Choroid plexus epithelial cell (primary cell): ENCODE data around the gene MAN1A1.
"Not testable (repeated sequence)": the region's sequence is repeated elsewhere in the genome, so short reads cannot be mapped to it uniquely, and the experiment has no call there.

Source experiments
- DNase-seq: peaks from one replicate; pipeline ENCODE4 v3.0.0-alpha.2; 2010; ENCODE audit warnings: low read depth
- H3K4me3 ChIP-seq: 2 replicates; pipeline ENCODE4 v1.5.1; 2011; ENCODE audit warnings: low read depth, mild to moderate bottlenecking, control low read depth, low read length, moderate library complexity
- TF ChIP-seq, protein P1 (sequence below): conservative IDR thresholded peaks from 2 replicates; pipeline ENCODE4 v1.5.1; 2011; ENCODE audit warnings: low read depth, mild to moderate bottlenecking, control low read depth, inconsistent platforms, low read length, moderate library complexity

The MAN1A1 gene

DNA sequence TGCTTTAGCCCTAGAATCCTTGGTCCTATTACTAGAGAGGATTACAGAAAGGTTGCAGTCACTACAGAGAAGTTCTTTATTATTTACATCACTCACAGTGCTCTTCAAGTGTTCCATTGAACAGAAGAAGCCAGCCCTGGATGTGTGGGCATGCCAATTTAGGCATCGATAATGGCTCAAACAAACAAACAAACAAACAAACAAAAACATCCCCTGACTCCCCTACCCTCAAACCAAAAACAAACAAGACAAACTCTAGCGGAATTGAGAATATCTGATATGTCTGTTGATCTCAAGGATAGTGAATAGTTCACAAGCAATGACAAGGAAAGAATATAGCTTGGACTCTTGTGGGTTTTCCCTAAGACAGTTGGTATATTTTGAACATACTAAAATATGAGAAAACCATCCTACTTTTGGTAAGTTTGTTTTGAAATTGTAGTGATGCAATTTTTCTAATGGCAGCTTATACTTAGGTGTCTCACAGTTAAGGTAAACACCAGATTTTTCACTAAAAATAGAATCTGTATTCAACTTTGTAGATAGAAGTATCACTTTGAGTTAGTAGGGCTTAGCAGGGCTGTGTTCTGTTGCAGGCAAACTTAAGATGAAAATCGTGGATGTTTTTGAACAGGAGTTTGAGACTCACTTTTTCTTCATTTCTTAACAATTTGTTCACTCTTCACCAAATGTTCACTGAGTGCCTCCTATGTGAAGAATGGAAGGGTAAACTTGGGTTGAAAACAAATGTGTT lies 178.3 kb downstream of the MAN1A1 start:
- no peak overlapping the region for H3K4me3 ChIP-seq
- TF ChIP-seq, protein P1, sequence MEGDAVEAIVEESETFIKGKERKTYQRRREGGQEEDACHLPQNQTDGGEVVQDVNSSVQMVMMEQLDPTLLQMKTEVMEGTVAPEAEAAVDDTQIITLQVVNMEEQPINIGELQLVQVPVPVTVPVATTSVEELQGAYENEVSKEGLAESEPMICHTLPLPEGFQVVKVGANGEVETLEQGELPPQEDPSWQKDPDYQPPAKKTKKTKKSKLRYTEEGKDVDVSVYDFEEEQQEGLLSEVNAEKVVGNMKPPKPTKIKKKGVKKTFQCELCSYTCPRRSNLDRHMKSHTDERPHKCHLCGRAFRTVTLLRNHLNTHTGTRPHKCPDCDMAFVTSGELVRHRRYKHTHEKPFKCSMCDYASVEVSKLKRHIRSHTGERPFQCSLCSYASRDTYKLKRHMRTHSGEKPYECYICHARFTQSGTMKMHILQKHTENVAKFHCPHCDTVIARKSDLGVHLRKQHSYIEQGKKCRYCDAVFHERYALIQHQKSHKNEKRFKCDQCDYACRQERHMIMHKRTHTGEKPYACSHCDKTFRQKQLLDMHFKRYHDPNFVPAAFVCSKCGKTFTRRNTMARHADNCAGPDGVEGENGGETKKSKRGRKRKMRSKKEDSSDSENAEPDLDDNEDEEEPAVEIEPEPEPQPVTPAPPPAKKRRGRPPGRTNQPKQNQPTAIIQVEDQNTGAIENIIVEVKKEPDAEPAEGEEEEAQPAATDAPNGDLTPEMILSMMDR, result no peak
- DNase-seq, result no peak

DNA sequence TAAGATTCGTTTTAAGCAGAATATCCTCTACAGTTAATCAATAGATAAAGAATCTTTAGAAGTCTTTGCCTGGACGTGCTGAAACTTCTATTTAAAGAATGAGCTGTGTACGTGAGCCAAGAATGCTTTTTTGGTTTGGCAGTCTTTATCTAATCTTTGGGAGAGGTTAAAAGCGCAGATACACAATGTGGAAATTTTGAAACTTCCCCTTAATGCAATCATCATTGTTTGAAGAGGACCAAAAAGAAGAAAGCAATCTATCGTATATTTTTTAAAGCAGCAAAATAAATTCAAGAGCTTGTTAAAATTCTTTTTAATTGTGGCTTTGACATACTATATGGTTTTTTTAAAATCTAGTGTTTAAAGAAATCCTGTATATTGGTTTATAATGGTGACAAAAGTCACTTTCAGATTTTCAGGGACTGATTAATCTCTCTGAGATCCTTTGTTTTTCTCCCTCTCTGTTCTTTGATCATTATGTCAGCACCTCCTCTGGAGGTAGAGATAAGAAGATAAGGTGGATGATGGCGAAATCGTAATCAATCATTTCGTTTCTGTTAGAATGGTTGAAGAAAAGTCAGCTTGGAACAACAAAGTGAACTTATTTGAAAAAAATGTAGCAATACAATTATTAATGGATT lies 179.0 kb downstream of the MAN1A1 start:
- no peak overlapping the region for H3K4me3 ChIP-seq
- TF ChIP-seq, protein P1, result no peak
- peak; percentile 43 for DNase-seq

DNA sequence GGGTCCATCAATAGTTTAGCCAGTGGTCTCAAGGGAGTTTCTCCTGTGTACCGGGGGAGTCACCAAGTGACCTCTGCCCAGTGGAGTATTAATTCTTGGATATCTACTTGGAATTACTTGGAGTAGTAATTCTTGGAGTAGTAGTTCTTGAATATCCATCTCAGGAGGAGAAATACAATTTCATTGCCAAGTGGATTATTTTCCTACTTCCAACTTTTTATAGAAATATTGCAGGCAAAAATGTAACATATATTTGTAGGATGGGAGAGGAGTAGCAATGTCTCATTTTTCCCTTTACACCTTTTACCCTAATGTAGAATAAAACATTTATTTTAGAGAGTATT lies 179.5 kb downstream of the MAN1A1 start:
- TF ChIP-seq, protein P1, result no peak
- DNase-seq, result no peak
- no peak overlapping the region for H3K4me3 ChIP-seq

DNA sequence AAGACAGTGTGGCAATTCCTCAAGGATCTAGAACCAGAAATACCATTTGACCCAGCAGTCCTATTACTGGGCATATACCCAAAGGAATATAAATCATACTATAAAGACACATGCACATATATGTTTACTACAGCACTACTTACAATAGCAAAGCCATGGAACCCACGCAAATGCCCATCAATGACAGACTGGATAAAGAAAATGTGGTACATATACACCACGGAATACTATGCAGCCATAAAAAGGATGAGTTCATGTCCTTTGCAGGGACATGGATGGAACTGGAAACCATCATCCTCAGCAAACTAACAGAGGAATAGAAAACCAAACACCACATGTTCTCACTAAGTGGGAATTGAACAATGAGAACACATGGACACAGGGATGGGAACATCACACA lies 180.2 kb downstream of the MAN1A1 start:
- DNase-seq, H3K4me3 ChIP-seq: not testable (repeated sequence)

DNA sequence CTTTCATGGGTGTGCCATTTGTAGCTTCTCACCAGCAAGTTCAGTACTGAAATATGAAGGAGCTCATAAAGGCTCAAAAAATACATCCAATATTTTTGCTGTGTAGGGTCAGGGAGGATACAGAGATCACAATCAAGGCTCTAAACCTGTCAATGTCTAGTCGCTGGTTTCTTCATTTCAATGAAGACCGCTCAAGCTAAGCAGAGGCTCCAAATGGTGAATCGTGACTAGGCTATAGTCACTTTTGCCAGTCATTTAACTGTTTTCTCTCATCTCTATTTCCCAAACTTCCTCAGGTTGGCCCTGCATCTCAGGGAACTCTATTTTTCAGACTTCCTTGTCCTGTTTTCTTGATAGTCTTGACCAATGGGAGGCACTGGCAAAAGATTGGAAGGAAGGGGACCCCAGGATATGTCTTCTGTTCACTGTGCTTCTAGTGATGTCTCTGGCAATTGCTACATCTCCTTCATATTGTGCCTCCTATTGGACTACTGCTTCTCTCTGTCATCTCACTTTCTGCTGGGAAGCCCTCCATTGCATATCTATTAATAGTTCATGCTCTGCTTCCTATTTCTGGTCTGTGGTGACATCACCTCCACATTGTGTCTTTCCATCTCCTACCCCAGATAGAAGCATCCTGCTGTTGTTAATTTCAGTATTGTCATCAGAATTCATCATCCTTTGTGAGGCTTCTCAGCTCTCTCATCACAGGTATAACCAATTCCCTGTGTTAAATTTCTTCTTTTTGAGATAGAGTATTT lies 183.4 kb downstream of the MAN1A1 start:
- DNase-seq, result no peak
- TF ChIP-seq, protein P1, result no peak
- H3K4me3 ChIP-seq, result no peak overlapping the region

DNA sequence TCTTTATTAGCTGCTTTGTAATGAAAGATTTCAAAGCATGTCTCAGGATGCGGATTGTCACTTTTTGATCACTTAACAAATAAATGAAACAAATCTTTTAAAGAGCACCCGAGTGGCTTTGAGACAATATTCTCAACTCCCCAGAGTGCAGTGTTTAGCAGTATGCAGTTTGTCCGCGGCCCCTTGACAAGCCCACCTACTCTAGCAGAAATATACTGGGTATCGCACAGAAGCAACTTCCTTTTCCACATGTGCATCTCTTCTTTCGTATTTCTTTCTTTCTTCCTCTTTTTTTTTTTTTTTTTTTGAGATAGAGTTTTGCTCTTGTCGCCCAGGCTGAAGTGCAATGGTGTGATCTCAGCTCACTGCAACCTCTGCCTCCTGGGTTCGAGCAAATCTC lies 186.6 kb downstream of the MAN1A1 start:
- TF ChIP-seq, protein P1, result no peak
- no peak overlapping the region for H3K4me3 ChIP-seq
- no peak for DNase-seq

DNA sequence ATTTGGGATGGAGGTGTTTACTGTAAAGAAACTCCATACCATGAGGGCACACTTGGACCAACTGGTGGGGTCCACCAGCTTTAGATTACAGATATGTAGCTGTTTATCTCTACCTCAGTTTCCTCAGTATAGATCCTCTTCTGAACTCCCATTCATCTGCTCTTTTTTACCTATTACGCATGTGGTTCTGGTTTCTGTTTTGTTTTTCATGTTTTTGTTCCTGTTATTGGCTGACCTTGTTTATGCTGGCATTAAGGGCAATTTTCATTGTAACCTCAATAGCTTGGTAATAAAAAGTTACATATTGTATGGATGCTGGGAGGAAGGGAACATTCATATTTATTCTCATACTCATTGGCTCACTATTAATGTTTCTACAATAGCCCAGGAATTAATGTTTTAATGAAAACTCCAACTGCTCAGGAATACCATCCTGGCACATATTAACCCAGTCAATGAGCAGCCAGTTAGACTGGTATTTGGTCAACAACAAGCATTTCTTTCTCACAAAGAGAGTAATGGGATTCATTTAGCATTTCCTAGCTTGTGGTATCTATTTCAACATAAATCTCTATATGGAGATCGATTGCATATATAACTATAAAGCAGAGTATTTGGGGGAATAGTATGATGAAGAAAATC lies 187.3 kb downstream of the MAN1A1 start:
- no peak overlapping the region for H3K4me3 ChIP-seq
- TF ChIP-seq, protein P1, result no peak
- DNase-seq, result no peak
